Dermis microvascular lymphatic vessel endothelial cell (primary cell): ENCODE data around the gene ELP1. TPM values are rescaled to one million over a fixed set of nuclear protein-coding genes. Genes with fewer than 3 reads are reported as not detected.
"Not testable (repeated sequence)": the region's sequence is repeated elsewhere in the genome, so short reads cannot be mapped to it uniquely, and the experiment has no call there.

Source experiments
- DNase-seq, 2 donors: peaks; one replicate each; pipeline versions ENCODE4 v3.0.0 to v3.0.0-alpha.2; 2010; ENCODE audit warnings: low read depth in 2 of 2
- total RNA-seq: library from RNA; depleted of rRNA; stranded (reverse); fragments of >200 nt; gene quantifications from 2 replicates; pipeline ENCODE4 v1.2.1, GENCODE V29; 2014

Gene ELP1
- total RNA-seq, 1 donor from 2014 or later = 25.5 TPM

- peak; percentile 71 to 85 for DNase-seq
Measured at GRCh38 chr9:108934323-108934893, 484 bp upstream of the ELP1 start, which contains the start of gene ABITRAM. Gene ABITRAM (plus strand): TSS chr9:108934400. CDS start chr9:108934487, 87 bp downstream.

- peak in 1 of 2 donors; percentile 20 for DNase-seq
Measured at GRCh38 chr9:108933231-108933717, 650 bp downstream of the ELP1 start.

GRCh38 chr9:108928386-108928785 lies 5.5 kb downstream of the ELP1 start:
- DNase-seq = peak; percentile 58 to 69

- no peak for DNase-seq
Measured at GRCh38 chr9:108924466-108924865, 9.5 kb downstream of the ELP1 start.

- DNase-seq = no peak
Measured at GRCh38 chr9:108921200-108921599, 12.7 kb downstream of the ELP1 start.

GRCh38 chr9:108920401-108920800 lies 13.5 kb downstream of the ELP1 start:
- not testable (repeated sequence) for DNase-seq

- no peak for DNase-seq
Measured at GRCh38 chr9:108919517-108919916, 14.4 kb downstream of the ELP1 start.

- no peak for DNase-seq
Measured at GRCh38 chr9:108913391-108913790, 20.5 kb downstream of the ELP1 start.

- DNase-seq = no peak
Measured at GRCh38 chr9:108911820-108912219, 22.1 kb downstream of the ELP1 start.

- DNase-seq = no peak
Measured at GRCh38 chr9:108910914-108911313, 23.0 kb downstream of the ELP1 start.

- no peak for DNase-seq
Measured at GRCh38 chr9:108910402-108910801, 23.5 kb downstream of the ELP1 start.

GRCh38 chr9:108905494-108905893 lies 28.4 kb downstream of the ELP1 start:
- DNase-seq = no peak

GRCh38 chr9:108904161-108904560 lies 29.8 kb downstream of the ELP1 start:
- no peak for DNase-seq

- no peak for DNase-seq
Measured at GRCh38 chr9:108903420-108904103, 30.4 kb downstream of the ELP1 start.

- no peak for DNase-seq
Measured at GRCh38 chr9:108900176-108900575, 33.7 kb downstream of the ELP1 start.

GRCh38 chr9:108899023-108899695 lies 34.8 kb downstream of the ELP1 start:
- not testable (repeated sequence) for DNase-seq

- DNase-seq = no peak
Measured at GRCh38 chr9:108897324-108898096, 36.4 kb downstream of the ELP1 start.

GRCh38 chr9:108894225-108894997 lies 39.5 kb downstream of the ELP1 start:
- DNase-seq = peak in 1 of 2 donors; percentile 19

- peak; percentile 11 to 48 for DNase-seq
Measured at GRCh38 chr9:108889649-108890067, 44.3 kb downstream of the ELP1 start.

GRCh38 chr9:108886594-108887271 lies 47.2 kb downstream of the ELP1 start:
- DNase-seq = not testable (repeated sequence)
